Amygdala (tissue), 56 donors: ENCODE data around the gene MAPK14.
"Not testable (repeated sequence)": the region's sequence is repeated elsewhere in the genome, so short reads cannot be mapped to it uniquely, and the experiment has no call there.

ENCODE experiments used
- DNase-seq, 56 donors: peaks; one replicate each; lab custom pipeline; 2025; lab: John Stamatoyannopoulos, UW

MAPK14 gene

DNA sequence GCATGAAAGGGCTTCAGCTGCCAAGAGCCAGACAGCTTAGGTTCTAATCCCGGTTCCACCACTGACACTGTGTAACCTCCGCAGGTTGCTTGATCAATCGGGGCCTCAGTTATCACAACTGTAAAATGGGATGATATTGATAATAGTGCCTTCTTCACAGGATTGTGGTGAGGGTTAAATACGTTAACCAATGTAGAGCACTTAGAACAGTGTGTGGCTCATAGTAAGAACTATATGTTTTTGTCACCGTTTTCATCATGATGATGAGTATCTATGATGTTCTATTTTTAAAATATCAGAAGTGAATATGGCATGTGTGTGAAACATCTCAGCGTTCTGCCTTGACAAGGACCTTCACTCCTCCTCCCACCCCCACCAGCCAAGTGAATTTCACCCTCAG is 92.4 kb downstream of the MAPK14 start:
- DNase-seq, result no peak

DNA sequence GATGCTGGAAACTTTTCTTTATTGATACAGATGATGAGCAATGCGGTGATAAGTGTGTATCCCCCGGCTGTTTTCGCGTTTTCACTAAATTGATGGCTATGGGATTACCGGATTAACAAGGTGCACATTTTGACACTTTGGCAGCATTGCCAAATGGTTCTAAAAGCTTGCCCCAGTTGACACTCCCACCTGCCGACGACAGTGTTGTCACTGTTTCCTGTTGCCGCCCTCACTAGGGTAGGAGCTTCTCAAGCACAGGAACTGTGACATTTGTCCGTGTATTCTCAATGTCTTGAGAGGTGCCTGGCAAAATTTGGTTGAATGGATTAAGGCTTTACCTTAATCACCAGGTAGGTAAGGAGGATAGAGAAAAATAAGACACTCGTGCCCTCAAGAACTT is 92.9 kb downstream of the MAPK14 start:
- no peak for DNase-seq

DNA sequence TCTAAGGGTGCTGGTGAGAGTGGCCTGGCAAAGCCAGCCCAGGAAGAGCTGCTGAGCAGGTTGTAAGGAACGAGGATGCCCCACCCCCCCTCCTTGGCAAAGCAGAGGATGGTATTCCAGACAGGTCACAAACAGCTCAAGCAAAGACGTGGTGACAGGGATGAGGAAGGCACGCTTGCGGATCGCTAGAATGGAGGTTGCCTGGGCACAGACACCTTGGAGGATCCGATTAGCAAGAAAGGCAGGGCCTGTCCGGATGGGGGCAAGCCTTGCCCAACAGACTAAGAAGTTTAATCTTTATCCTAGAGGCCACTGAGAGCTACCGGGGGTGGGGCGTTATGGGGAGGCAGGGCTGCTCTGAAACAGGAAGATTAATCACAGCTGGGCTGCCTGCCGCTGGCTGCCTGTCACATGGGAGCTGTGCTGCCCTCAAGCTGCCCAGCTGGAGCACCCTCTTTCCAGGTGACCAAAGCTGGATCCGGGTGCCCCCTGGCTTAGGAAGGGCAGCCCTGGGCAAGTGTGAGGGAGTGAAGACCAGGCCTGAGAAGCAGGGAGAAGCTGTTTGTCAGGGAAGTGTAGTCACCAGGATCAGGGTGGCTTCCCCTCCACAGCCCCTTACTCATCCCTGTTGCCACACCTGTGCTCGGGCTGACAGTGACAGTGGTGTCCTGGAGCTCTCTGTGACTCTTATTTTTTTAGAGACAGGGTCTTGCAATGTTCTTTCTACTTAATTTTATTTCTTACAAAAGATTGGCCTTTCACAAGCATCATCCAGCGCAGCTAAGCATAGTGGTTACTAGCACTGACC is 93.6 kb downstream of the MAPK14 start:
- no peak for DNase-seq

GRCh38 chr6:36121787-36122494 is 94.3 kb downstream of the MAPK14 start:
- DNase-seq, result no peak

DNA sequence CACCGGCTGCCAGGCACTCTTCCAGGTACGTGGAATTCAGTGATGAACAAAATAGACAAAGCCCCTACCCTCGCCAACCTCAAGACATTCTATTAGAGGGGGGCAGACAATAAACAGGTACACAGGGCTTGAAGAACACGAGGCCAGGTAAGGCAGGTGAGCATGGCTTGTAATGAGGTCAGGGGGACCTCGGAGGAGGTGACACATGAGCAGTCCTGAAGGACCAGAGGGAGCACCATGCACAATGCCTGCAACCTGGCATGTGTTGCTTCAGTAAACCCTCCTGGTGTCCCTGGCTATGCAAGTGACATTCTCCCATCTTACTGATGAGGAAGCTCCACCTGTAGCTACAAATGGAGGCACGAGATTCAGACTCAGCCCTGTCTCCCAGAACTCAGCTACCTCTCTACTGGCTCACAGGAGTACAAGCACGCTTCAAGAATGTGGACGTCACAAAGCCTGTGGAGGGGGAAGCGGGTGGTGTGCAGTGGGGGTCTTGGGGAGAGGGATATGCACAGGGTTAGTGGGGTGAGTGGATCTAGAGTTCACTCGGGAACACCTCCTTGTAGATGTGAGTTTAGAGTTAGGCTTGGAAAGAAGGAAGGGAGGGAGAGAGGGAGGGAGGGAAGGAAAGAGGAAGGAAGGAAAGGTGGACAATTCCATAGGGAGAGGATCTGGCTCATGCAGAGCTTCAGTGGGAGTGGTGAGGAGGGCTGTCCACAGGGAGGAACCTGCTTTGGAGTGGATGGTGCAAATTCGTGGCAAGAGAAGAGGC is 95.1 kb downstream of the MAPK14 start:
- no peak for DNase-seq

GRCh38 chr6:36123270-36124139 is 95.9 kb downstream of the MAPK14 start:
- peak in 46 of 56 donors; percentile 8 to 73 (median 47) for DNase-seq

DNA sequence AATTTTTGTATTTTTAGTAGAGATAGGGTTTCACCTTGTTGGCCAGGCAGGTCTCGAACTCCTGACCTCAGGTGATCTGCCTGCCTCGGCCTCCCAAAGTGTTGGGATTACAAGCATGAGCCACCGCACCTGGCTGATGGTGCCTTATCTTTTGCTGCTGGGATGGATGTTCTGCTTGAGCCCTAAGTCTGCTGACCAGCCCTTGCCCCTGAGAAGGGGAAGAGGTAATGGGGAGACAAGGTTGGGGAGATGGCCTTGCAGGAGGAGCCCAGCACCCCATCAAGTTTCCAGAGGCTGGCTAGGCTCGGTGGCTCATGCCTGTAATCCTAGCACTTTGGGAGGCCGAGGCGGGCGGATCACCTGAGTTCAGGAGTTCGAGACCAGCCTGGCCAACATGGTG is 96.7 kb downstream of the MAPK14 start:
- DNase-seq, result not testable (repeated sequence)

- no peak for DNase-seq
These were observed 97.3 kb downstream of the MAPK14 start for GRCh38 chr6:36124881-36125280.

GRCh38 chr6:36125575-36125974 is 98.0 kb downstream of the MAPK14 start:
- DNase-seq, result no peak

- no peak for DNase-seq
These were observed 98.5 kb downstream of the MAPK14 start for GRCh38 chr6:36126121-36126520.

DNA sequence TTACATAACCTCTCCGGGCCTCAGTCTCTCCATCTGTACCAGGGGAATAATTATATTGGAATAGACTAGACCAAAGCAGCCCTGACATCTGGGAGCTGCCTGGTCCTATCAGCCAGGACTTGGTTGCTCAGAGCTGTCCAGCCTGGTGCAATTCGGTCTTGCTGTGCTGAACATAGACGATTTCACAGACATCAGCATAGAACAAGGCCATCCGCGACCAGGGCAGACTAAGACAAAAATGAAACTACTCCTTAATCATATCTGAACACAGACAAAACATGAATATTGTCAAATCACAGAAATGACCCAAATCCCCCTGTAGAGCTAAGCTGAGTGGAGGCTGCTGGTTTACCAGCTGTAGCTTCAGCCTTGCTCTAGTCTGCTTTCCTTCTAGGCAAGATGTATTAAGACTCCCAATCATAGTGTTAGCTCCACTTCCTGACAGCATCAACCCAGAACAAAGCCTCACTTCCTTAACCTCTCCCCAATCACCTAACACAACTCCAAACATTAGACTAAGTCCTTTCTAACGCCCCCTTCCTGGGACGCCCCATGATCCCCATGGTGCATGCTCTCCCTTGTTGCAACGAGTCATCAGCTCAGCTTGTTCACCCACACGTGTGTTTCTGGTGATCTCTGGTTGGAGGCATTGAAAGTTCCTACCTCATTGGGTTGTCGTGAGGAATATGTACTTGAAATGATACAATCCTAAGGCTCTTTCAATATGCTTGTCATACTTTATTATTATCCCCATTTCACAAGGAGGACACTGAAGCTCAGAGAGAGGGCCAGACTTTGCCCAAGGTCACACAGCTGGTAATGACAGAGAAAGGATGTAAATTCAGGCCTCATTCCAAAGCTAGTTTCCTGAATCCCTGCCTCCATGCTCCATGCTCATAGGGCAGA is 99.2 kb downstream of the MAPK14 start:
- DNase-seq, result no peak

DNA sequence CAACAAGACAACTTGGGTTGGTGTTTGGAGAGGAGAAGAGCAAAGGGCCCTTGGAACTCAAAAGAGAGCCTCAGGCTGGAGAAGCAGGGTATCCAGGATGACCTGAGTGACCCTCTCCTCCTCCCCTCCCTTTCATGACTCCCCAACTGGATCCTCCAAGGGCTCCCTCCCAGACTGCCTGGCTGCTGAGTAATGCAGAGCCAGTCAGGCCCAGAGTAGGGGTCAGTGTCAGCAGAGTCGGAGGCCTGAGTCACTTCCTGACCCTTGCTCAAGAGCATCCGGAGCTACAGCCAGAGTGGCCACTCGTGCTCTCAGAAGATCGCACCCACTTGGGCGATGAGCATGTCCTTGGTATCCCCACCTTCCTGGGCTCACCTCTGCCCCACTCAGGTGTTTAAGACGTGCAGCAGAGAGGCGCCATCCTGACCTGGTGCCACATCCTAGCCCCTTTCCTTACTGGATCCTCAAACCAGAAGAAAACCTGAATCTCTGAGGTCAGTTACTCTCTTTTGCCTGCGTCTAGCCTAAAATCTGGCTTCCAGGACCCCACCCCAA is 99.9 kb downstream of the MAPK14 start:
- DNase-seq, result no peak

DNA sequence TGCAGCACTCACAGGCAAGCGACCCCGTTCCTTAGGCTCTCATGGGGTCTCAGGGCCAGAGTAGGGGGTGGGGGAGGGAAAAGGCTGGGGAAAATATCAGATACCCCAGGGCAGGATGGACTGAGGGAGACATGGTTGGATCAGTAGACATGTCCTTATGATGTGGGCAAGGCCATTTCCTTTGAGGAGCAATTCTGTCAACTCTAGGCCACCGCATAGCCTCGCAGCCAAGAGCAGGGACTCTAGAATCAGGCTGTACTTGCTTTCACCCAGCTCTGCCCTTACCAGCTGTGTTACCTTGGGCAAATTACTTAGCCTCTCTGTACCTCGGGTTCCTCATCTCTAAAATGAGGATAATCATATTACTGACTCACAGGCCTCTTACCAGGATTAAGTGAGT is 100.5 kb downstream of the MAPK14 start:
- no peak for DNase-seq

- no peak for DNase-seq
These were observed 101.2 kb downstream of the MAPK14 start for GRCh38 chr6:36128793-36129192.

GRCh38 chr6:36129334-36129733 is 101.7 kb downstream of the MAPK14 start:
- DNase-seq, result not testable (repeated sequence)

GRCh38 chr6:36129941-36130666 is 102.5 kb downstream of the MAPK14 start, which contains the start of gene MAPK13:
Gene MAPK13, plus strand, starts transcription at chr6:36130513. Its CDS starts 70 bp downstream, at chr6:36130583.
- no peak for DNase-seq

DNA sequence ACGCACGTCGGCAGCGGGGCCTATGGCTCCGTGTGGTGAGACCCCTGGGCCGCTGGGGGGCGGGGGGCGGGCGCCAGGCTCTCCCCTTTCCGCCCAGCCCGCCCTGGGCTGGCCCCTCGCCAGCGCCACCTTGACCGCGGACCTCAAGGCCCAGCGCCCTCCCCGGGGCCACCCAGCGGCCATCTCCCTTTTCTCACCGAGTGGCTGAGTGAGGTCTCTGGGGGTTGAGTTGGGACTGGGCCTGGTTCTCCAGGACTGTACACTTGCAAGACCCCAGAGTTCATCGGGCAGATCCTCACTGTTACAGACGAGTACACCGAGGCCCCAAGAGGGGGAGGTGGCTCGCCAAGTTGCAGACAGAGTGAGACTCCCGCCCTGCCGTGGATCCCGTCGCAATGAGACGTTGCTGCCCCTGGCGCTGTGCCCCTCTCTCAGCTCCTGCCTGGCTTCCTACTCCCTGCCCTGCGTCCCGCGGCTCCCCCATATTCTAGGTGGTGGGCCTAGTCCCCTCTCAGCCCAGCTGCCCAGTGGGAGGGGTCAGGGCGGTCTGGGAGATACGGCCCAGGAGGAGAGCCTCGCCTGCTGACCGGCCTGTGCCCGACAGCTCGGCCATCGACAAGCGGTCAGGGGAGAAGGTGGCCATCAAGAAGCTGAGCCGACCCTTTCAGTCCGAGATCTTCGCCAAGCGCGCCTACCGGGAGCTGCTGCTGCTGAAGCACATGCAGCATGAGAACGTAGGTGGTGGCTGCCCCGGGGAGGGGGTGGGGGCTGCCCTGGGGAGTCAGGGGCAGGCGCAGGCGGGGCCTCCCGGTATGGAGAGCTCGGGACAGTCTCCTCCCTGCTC is 103.3 kb downstream of the MAPK14 start:
- no peak for DNase-seq
